Measurements from ENCODE around the gene AK1.

AK1 gene

DNA sequence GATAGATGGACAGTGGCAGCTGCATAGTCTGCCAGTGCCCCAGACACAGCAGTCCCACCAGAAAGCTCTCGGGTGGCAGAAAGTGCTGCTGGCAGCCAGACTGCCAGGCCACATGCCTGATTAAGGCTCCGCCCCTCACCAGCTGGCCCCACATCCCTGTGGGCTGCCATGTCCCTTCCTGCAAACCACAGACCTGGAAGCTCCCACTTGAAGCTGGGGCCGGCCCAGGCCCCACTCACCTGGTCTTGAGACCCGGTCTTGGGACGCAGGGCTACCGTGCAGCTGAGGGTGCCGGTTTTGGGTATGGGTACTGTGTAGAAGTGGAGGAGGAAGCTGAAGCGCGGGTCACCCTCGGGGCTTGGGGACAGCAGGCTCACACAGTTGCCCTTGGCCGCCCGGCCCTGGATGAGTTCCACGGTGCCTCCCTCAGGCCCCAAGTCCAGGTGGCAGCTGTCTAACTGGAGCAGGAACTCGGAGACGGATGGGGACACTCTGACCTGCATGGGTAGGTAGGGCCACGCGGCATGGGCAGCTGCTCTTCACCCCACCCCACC lies 59.5 kb downstream of the AK1 start:
- DNase-seq (ENCODE audit: low read depth in 2 of 2), result no peak

DNA sequence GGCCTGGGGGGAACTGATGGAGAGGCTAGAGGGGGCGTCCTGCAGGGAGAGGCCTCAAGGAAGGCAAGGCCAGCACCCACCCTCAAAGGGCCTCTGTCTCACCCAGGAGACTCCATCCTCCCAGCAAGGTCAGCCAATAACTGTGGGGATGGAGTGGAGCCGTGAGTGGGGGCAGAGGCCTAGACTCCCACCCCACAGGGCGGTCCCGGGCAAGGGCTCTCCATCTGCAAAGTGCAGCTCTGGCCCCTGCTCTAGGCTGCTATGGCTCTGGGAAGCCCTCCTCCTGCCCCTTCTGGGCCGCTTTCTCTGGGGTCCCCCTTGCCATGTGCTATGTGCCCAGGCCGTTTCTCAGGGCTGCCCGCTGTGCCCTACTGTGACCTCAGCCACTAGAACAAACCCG lies 60.7 kb downstream of the AK1 start:
- DNase-seq (ENCODE audit: low read depth in 2 of 2), result no peak
